HEK293 (cell line): Measurements from ENCODE around the gene PRSS50.

Experiments used
- CTCF ChIA-PET: fragments of 350-600 bp; formaldehyde crosslinking; extraction: SDS; loops from one replicate; lab custom pipeline; 2021; ENCODE audit warnings: antibody characterized with exemption; lab: Yijun Ruan, JAX
- POLR2A ChIA-PET: fragments of 300-600 bp; formaldehyde crosslinking; extraction: SDS; loops from one replicate; lab custom pipeline; 2020; ENCODE audit warnings: antibody characterized with exemption, inconsistent platforms; lab: Yijun Ruan, JAX
- H3K27ac ChIP-seq: fragments of 200-500 bp; sonication (Bioruptor generic); 2 replicates; pipeline ENCODE4 v1.5.1; 2014; ENCODE audit warnings: low read depth, low read length, control low read depth, inconsistent platforms; ENCODE audit errors: extremely low read depth
- H3K36me3 ChIP-seq, 2 experiments: fragments of 200-500 bp in 1 of 2; sonication (Bioruptor generic) in 1 of 2; 1 replicate in 1 of 2; 2 replicates in 1 of 2; pipeline ENCODE4 v1.5.1; 2014 to 2017; ENCODE audit warnings: inconsistent platforms in 2 of 2, low read length in 2 of 2; ENCODE audit not compliant: control insufficient read depth in 2 of 2, insufficient read depth in 1 of 2
- H3K4me1 ChIP-seq: fragments of 200-500 bp; sonication (Bioruptor generic); 2 replicates; pipeline ENCODE4 v1.5.1; 2014; ENCODE audit warnings: mild to moderate bottlenecking, low read length, inconsistent platforms; ENCODE audit not compliant: control insufficient read depth, insufficient read depth
- H3K4me3 ChIP-seq: 2 replicates; pipeline ENCODE4 v1.5.1; 2011; ENCODE audit warnings: low read depth, mild to moderate bottlenecking, control low read depth, low read length, moderate library complexity
- H3K9me3 ChIP-seq: fragments of 200-500 bp; sonication (Bioruptor generic); 2 replicates; pipeline ENCODE4 v1.5.1; 2014; ENCODE audit warnings: low read depth, low read length, inconsistent platforms; ENCODE audit not compliant: control insufficient read depth, insufficient read depth
- BCL11B ChIP-seq: fragments of 450-650 bp; formaldehyde crosslinking; IDR thresholded peaks from 2 replicates; pipeline ENCODE4 v1.5.1; 2016; ENCODE audit warnings: low read depth, missing biosample characterization, missing genetic modification characterization
- HIC1 ChIP-seq: fragments of 450-650 bp; formaldehyde crosslinking; IDR thresholded peaks from 2 replicates; pipeline ENCODE4 v1.5.1; 2016; ENCODE audit warnings: missing biosample characterization, missing genetic modification characterization
- HOXC10 ChIP-seq: sonication (generic); formaldehyde crosslinking; IDR thresholded peaks from 2 replicates; pipeline ENCODE4 v1.8.1; 2023; ENCODE audit warnings: mild to moderate bottlenecking, missing genetic modification reagents
- PRDM1 ChIP-seq: fragments of 450-650 bp; formaldehyde crosslinking; IDR thresholded peaks from 2 replicates; pipeline ENCODE4; 2016; ENCODE audit warnings: missing biosample characterization, missing genetic modification characterization
- SCRT1 ChIP-seq: fragments of 450-650 bp; formaldehyde crosslinking; IDR thresholded peaks from 2 replicates; pipeline ENCODE4 v1.5.1; 2016; ENCODE audit warnings: missing biosample characterization, missing genetic modification characterization, borderline replicate concordance
- SCRT2 ChIP-seq: fragments of 450-650 bp; formaldehyde crosslinking; IDR thresholded peaks from 2 replicates; pipeline ENCODE4 v1.5.1; 2016; ENCODE audit warnings: missing biosample characterization, missing genetic modification characterization
- SP2 ChIP-seq: fragments of 450-650 bp; formaldehyde crosslinking; IDR thresholded peaks from 2 replicates; pipeline ENCODE4 v1.5.1; 2016; ENCODE audit warnings: missing biosample characterization, missing genetic modification characterization
- ZBTB21 ChIP-seq: fragments of 450-650 bp; formaldehyde crosslinking; IDR thresholded peaks from 2 replicates; pipeline ENCODE4 v1.5.1; 2017; ENCODE audit warnings: missing biosample characterization, missing genetic modification characterization
- ZFHX2 ChIP-seq: fragments of 450-650 bp; formaldehyde crosslinking; conservative IDR thresholded peaks from 2 replicates; pipeline ENCODE4 v1.5.1; 2016; ENCODE audit warnings: missing biosample characterization, missing genetic modification characterization
- ZNF157 ChIP-seq: fragments of 450-650 bp; formaldehyde crosslinking; IDR thresholded peaks from 2 replicates; pipeline ENCODE4 v1.5.1; 2016; ENCODE audit warnings: missing biosample characterization, missing genetic modification characterization
- ZNF184 ChIP-seq: fragments of 450-650 bp; IDR thresholded peaks from 2 replicates; pipeline ENCODE4 v1.5.1; 2018; ENCODE audit warnings: missing biosample characterization, mild to moderate bottlenecking, missing genetic modification characterization
- ZNF266 ChIP-seq: fragments of 450-650 bp; formaldehyde crosslinking; IDR thresholded peaks from 2 replicates; pipeline ENCODE4 v1.5.1; 2016; ENCODE audit warnings: missing biosample characterization, missing genetic modification characterization, low read depth
- ZNF292 ChIP-seq: fragments of 450-650 bp; formaldehyde crosslinking; IDR thresholded peaks from 2 replicates; pipeline ENCODE4 v1.5.1; 2016; ENCODE audit warnings: low read depth, missing biosample characterization, missing genetic modification characterization, borderline replicate concordance
- ZNF521 ChIP-seq: fragments of 450-650 bp; formaldehyde crosslinking; IDR thresholded peaks from 2 replicates; pipeline ENCODE4 v1.5.1; 2017; ENCODE audit warnings: missing biosample characterization, mild to moderate bottlenecking, missing genetic modification characterization
- ZNF585B ChIP-seq: fragments of 450-650 bp; formaldehyde crosslinking; IDR thresholded peaks from 2 replicates; pipeline ENCODE4 v1.5.1; 2016; ENCODE audit warnings: missing biosample characterization, missing genetic modification characterization
- ZNF830 ChIP-seq: fragments of 450-650 bp; IDR thresholded peaks from 2 replicates; pipeline ENCODE4 v1.5.0; 2018; ENCODE audit warnings: missing biosample characterization, missing genetic modification characterization, low read depth, mild to moderate bottlenecking, moderate library complexity
- ZNF837 ChIP-seq: fragments of 450-650 bp; formaldehyde crosslinking; IDR thresholded peaks from 2 replicates; pipeline ENCODE4 v1.5.1; 2016; ENCODE audit warnings: missing biosample characterization, missing genetic modification characterization

The PRSS50 gene

GRCh38 chr3:46719735-46720271 is 2.1 kb upstream of the PRSS50 start:
- POLR2A ChIA-PET, result no interaction called here
- Histone ChIP-seq H3K4me1 (no peaks in the 10 kb centered on the region), H3K4me3 (no peak overlapping the region), H3K27ac (no peak overlapping the region), H3K36me3 (no peaks in the 10 kb centered on the region), H3K9me3 (no peaks in the 10 kb centered on the region)
- no peak for TF ChIP-seq SP2 (tag by site-specific recombination)
- TF ChIP-seq ZNF837, result no peak
- TF ChIP-seq ZNF292 (tag by site-specific recombination), result no peak
- TF ChIP-seq HIC1 (tag by site-specific recombination), result no peak
- no peak for TF ChIP-seq PRDM1 (tag by site-specific recombination)
- no peak for TF ChIP-seq ZNF585B (tag by site-specific recombination)
- no peak for TF ChIP-seq ZNF266 (tag by site-specific recombination)
- CTCF ChIA-PET, result interaction anchor here (0.5 to 0.8 kb wide), 2 partner anchors 14 to 89 kb away, joined by 3 read pairs; no protein-coding TSS in a partner anchor

- Histone ChIP-seq H3K4me1 (no peaks in the 10 kb centered on the region), H3K4me3 (no peak overlapping the region), H3K27ac (no peak overlapping the region), H3K36me3 (no peaks in the 10 kb centered on the region), H3K9me3 (no peaks in the 10 kb centered on the region)
- TF ChIP-seq BCL11B (tag by site-specific recombination) (no peak), ZNF157 (no peak), ZNF184 (tag by site-specific recombination) (no peak)
- TF ChIP-seq, all 188 proteins: peak for 0
- ChIA-PET CTCF (interaction anchor here (0.6 kb wide), 1 partner anchor 122 kb away, joined by 3 read pairs; no protein-coding TSS in a partner anchor), POLR2A (no interaction called here)
These were observed 1.4 kb upstream of the PRSS50 start for GRCh38 chr3:46719044-46719565.

GRCh38 chr3:46716461-46717441 is 918 bp downstream of the PRSS50 start:
- ChIA-PET CTCF (interaction anchor here (0.7 to 0.9 kb wide), 3 partner anchors 10 to 94 kb away, joined by 3 read pairs; no protein-coding TSS in a partner anchor), POLR2A (no interaction called here)
- Histone ChIP-seq H3K4me1 (no peaks in the 10 kb centered on the region), H3K9me3 (no peaks in the 10 kb centered on the region), H3K27ac (no peak overlapping the region), H3K4me3 (no peak overlapping the region), H3K36me3 (no peaks in the 10 kb centered on the region)
- TF ChIP-seq SCRT2 (peak; percentile 53; the same call in 1 of the 2 replicates), SCRT1 (peak; percentile 35; the same call in 1 of the 2 replicates), ZNF830 (tag by site-specific recombination) (no peak)

GRCh38 chr3:46715507-46716175 is 2.0 kb downstream of the PRSS50 start:
- POLR2A ChIA-PET, result no interaction called here
- Histone ChIP-seq H3K4me3 (no peak overlapping the region), H3K9me3 (no peaks in the 10 kb centered on the region), H3K36me3 (no peaks in the 10 kb centered on the region), H3K4me1 (no peaks in the 10 kb centered on the region), H3K27ac (no peak overlapping the region)
- CTCF ChIA-PET, result interaction anchor here (0.7 kb wide), 2 partner anchors 30 to 180 kb away, joined by 3 to 4 read pairs; no protein-coding TSS in a partner anchor
- TF ChIP-seq HOXC10 (CRISPR knock-in tag), result no peak
- TF ChIP-seq ZFHX2 (tag by site-specific recombination), result 0 out of 2 replicates have a peak, but pooled peaks have one; percentile 14
- TF ChIP-seq ZNF521 (tag by site-specific recombination), result no peak
- no peak for TF ChIP-seq ZBTB21
